KOPT-K1 (cell line): Measurements from ENCODE around the gene NT5C.

Source experiments
- H3K27ac ChIP-seq: fragments of 200-600 bp; sonication (generic); 2 replicates; pipeline ENCODE4 v1.5.1; 2016; ENCODE audit warnings: antibody characterized with exemption, mild to moderate bottlenecking, low read depth, low read length; ENCODE audit not compliant: poor library complexity, severe bottlenecking
- H3K36me3 ChIP-seq: fragments of 200-600 bp; sonication (generic); 2 replicates; pipeline ENCODE4 v1.5.1; 2017; ENCODE audit warnings: antibody characterized with exemption, mild to moderate bottlenecking, low read length, moderate library complexity; ENCODE audit not compliant: insufficient read depth
- H3K9me3 ChIP-seq: fragments of 200-600 bp; sonication (generic); 2 replicates; pipeline ENCODE4 v1.5.1; 2017; ENCODE audit warnings: antibody characterized with exemption, low read length, mild to moderate bottlenecking; ENCODE audit not compliant: insufficient read depth, poor library complexity, severe bottlenecking

NT5C gene

GRCh38 chr17:75081611-75082540 is 49.7 kb downstream of the NT5C start:
- Histone ChIP-seq H3K36me3 (no peaks in the 10 kb centered on the region), H3K9me3 (no peaks in the 10 kb centered on the region), H3K27ac (no peak overlapping the region)
